GM18873 (cell line): ENCODE data around the gene AMBRA1.
"Not testable (repeated sequence)": the region's sequence is repeated elsewhere in the genome, so short reads cannot be mapped to it uniquely, and the experiment has no call there.

Experiments
- ATAC-seq: cut with Tn5 transposase; IDR thresholded peaks from one replicate; pipeline ENCODE4 v1.9.1; 2021; ENCODE audit warnings: mild to moderate bottlenecking, moderate library complexity, moderate number of reproducible peaks; ENCODE audit not compliant: unreplicated experiment, low FRiP score

AMBRA1 gene

GRCh38 chr11:46615756-46616155, 21.9 kb upstream of the AMBRA1 start:
- no peak for ATAC-seq

GRCh38 chr11:46612326-46612725, 18.5 kb upstream of the AMBRA1 start:
- no peak for ATAC-seq

- no peak for ATAC-seq
These were observed 17.9 kb upstream of the AMBRA1 start for GRCh38 chr11:46611526-46612304.

GRCh38 chr11:46609386-46609785, 15.6 kb upstream of the AMBRA1 start:
- no peak for ATAC-seq

- ATAC-seq: no peak
These were observed 13.7 kb upstream of the AMBRA1 start for GRCh38 chr11:46607516-46607915.

- no peak for ATAC-seq
These were observed 11.0 kb upstream of the AMBRA1 start for GRCh38 chr11:46604796-46605195.

- ATAC-seq: no peak
These were observed 10.0 kb upstream of the AMBRA1 start for GRCh38 chr11:46603704-46604308.

- no peak for ATAC-seq
These were observed 7.3 kb upstream of the AMBRA1 start for GRCh38 chr11:46601129-46601528.

GRCh38 chr11:46600194-46600960, 6.6 kb upstream of the AMBRA1 start:
- no peak for ATAC-seq

GRCh38 chr11:46599340-46600193, 5.7 kb upstream of the AMBRA1 start:
- no peak for ATAC-seq

GRCh38 chr11:46597609-46598219, 3.9 kb upstream of the AMBRA1 start:
- ATAC-seq: no peak

- ATAC-seq: no peak
These were observed 3.3 kb upstream of the AMBRA1 start for GRCh38 chr11:46597155-46597554.

GRCh38 chr11:46594785-46595184, 962 bp upstream of the AMBRA1 start:
- no peak for ATAC-seq

GRCh38 chr11:46594374-46594700, 514 bp upstream of the AMBRA1 start:
- no peak for ATAC-seq

GRCh38 chr11:46590740-46591605, 2.9 kb downstream of the AMBRA1 start:
- no peak for ATAC-seq

- no peak for ATAC-seq
These were observed 4.9 kb downstream of the AMBRA1 start for GRCh38 chr11:46588915-46589314.

GRCh38 chr11:46588131-46588530, 5.7 kb downstream of the AMBRA1 start:
- ATAC-seq: no peak

GRCh38 chr11:46583513-46583912, 10.3 kb downstream of the AMBRA1 start:
- not testable (repeated sequence) for ATAC-seq

- ATAC-seq: no peak
These were observed 11.2 kb downstream of the AMBRA1 start for GRCh38 chr11:46582588-46582987.
